HCT116 (cell line): ENCODE data around the gene IFIT1. TPM values are rescaled to one million over a fixed set of nuclear protein-coding genes. Genes with fewer than 3 reads are reported as not detected.
A peak's percentile ranks its signal among the peaks of the same experiment; 100 is the strongest.

Experiments
- ATAC-seq: fragments of 200-7000 bp; cut with Tn5 transposase; 2 replicates; pipeline ENCODE4 v1.9.1; 2020; ENCODE audit warnings: mild to moderate bottlenecking, moderate library complexity
- BruUV-seq: library from RNA; stranded (reverse); fragments of 400-500 nt; replicated peaks from 2 replicates; lab custom pipeline; 2021; lab: Mats Ljungman, UMichigan
- CTCF ChIA-PET: fragments of 300-600 bp; sonication (Branson Sonifier 250); formaldehyde crosslinking; loops from one replicate; lab custom pipeline; 2021; ENCODE audit warnings: antibody characterized with exemption; lab: Charles Lee
- POLR2A ChIA-PET: fragments of 300-600, 350-600 bp; sonication (Branson Sonifier 250); formaldehyde crosslinking; loops from one replicate; lab custom pipeline; 2021; ENCODE audit warnings: antibody characterized with exemption; lab: Charles Lee
- RAD21 ChIA-PET, 2 experiments: fragments of 300-600 bp; sonication (Branson Sonifier 250); formaldehyde crosslinking; loops; one replicate each; lab custom pipeline; 2023; ENCODE audit warnings: low total read pairs in 2 of 2; ENCODE audit not compliant: uncharacterized antibody in 2 of 2, unreplicated experiment in 2 of 2, low non-redundant PET in 1 of 2; lab: Charles Lee
- DNase-seq: peaks from one replicate; pipeline ENCODE4 v3.0.0-alpha.2; 2010; ENCODE audit warnings: low read depth, low spot score
- H2AFZ ChIP-seq: fragments of 200-600 bp; shearing (Covaris generic), sonication (generic); 2 replicates; pipeline ENCODE4 v1.6.1; 2017; ENCODE audit warnings: low read depth, mixed run types, mixed read lengths, antibody characterized with exemption, low read length; ENCODE audit not compliant: poor library complexity, severe bottlenecking
- H3K27ac ChIP-seq: 2 replicates; pipeline ENCODE4 v1.5.1; 2012; ENCODE audit warnings: low read depth, low read length
- H3K27me3 ChIP-seq: fragments of 200-600 bp; sonication (generic); 2 replicates; pipeline ENCODE4 v1.6.1; 2016; ENCODE audit warnings: mixed run types, low read length, mixed read lengths; ENCODE audit not compliant: insufficient read depth
- H3K36me3 ChIP-seq, 2 experiments: fragments of 200-500 bp in 1 of 2; fragments of 200-600 bp in 1 of 2; sonication (Bioruptor generic) in 1 of 2; sonication (generic) in 1 of 2; 2 replicates each; pipeline versions ENCODE4 v1.5.1 to v1.6.1; 2014 to 2016; ENCODE audit warnings: low read length in 2 of 2, inconsistent platforms in 1 of 2, mixed read lengths in 1 of 2, mixed run types in 1 of 2; ENCODE audit not compliant: insufficient read depth in 2 of 2, control insufficient read depth in 1 of 2
- H3K4me1 ChIP-seq, 2 experiments: fragments of 200-600 bp in 1 of 2; sonication (generic) in 1 of 2; 2 replicates each; pipeline versions ENCODE4 v1.5.1 to v1.6.1; 2012 to 2017; ENCODE audit warnings: low read length in 2 of 2, inconsistent platforms in 1 of 2, mild to moderate bottlenecking in 1 of 2, mixed read lengths in 1 of 2, mixed run types in 1 of 2, moderate library complexity in 1 of 2; ENCODE audit not compliant: insufficient read depth in 2 of 2, control insufficient read depth in 1 of 2
- H3K4me2 ChIP-seq: fragments of 200-600 bp; sonication (generic); 2 replicates; pipeline ENCODE4 v1.6.1; 2017; ENCODE audit warnings: mixed run types, low read length, mixed read lengths
- H3K4me3 ChIP-seq, 2 experiments: fragments of 200-600 bp in 1 of 2; sonication (generic) in 1 of 2; replicated peaks in 1 of 2; 2 replicates each; pipeline ENCODE4 v1.5.1; 2011 to 2016; ENCODE audit warnings: low read length in 2 of 2, control low read depth in 1 of 2, low read depth in 1 of 2, mild to moderate bottlenecking in 1 of 2, mixed read lengths in 1 of 2, mixed run types in 1 of 2
- H3K79me2 ChIP-seq: fragments of 200-600 bp; sonication (generic); 2 replicates; pipeline ENCODE4 v1.6.1; 2017; ENCODE audit warnings: mild to moderate bottlenecking, mixed run types, low read length, moderate library complexity, mixed read lengths; ENCODE audit not compliant: insufficient read depth
- H3K9ac ChIP-seq: fragments of 200-600 bp; sonication (generic); 2 replicates; pipeline ENCODE4 v1.6.1; 2016; ENCODE audit warnings: low read length, mixed read lengths
- H3K9me2 ChIP-seq: fragments of 200-600 bp; sonication (generic), shearing (Covaris generic); 2 replicates; pipeline ENCODE4 v1.6.1; 2017; ENCODE audit warnings: mixed run types, mild to moderate bottlenecking, moderate library complexity; ENCODE audit not compliant: insufficient read depth
- H3K9me3 ChIP-seq, 2 experiments: fragments of 200-500 bp in 1 of 2; fragments of 200-600 bp in 1 of 2; sonication (Bioruptor generic) in 1 of 2; sonication (generic) in 1 of 2; 2 replicates each; pipeline ENCODE4 v1.6.1; 2014 to 2017; ENCODE audit warnings: low read length in 2 of 2, mixed read lengths in 2 of 2, inconsistent platforms in 1 of 2, low read depth in 1 of 2, mild to moderate bottlenecking in 1 of 2, mixed run types in 1 of 2, moderate library complexity in 1 of 2; ENCODE audit not compliant: control insufficient read depth in 1 of 2, insufficient read depth in 1 of 2
- H4K20me1 ChIP-seq: fragments of 200-600 bp; sonication (generic), shearing (Covaris generic); 2 replicates; pipeline ENCODE4 v1.6.1; 2017; ENCODE audit warnings: mixed run types, mild to moderate bottlenecking, moderate library complexity; ENCODE audit not compliant: insufficient read depth
- ATF3 ChIP-seq: IDR thresholded peaks from 2 replicates; pipeline ENCODE4 v1.6.1; 2012
- CEBPB ChIP-seq: IDR thresholded peaks from 2 replicates; pipeline ENCODE4 v1.6.1; 2012; ENCODE audit warnings: low read depth
- EGR1 ChIP-seq: IDR thresholded peaks from 2 replicates; pipeline ENCODE4 v1.6.1; 2012; ENCODE audit warnings: low read depth
- ELF1 ChIP-seq: IDR thresholded peaks from 2 replicates; pipeline ENCODE4 v1.6.1; 2012; ENCODE audit warnings: low read depth, borderline replicate concordance
- EZH2 ChIP-seq: fragments of 200-600 bp; sonication (generic); IDR thresholded peaks from 2 replicates; pipeline ENCODE4 v1.6.1; 2017; ENCODE audit warnings: antibody characterized with exemption, mixed run types
- FOSL1 ChIP-seq: IDR thresholded peaks from 2 replicates; pipeline ENCODE4 v1.6.1; 2012; ENCODE audit warnings: low read depth
- JUND ChIP-seq: IDR thresholded peaks from 2 replicates; pipeline ENCODE4 v1.6.1; 2012
- ZBTB33 ChIP-seq: IDR thresholded peaks from 2 replicates; pipeline ENCODE4 v1.6.1; 2011; ENCODE audit warnings: mild to moderate bottlenecking, low read length, moderate library complexity; ENCODE audit not compliant: insufficient replicate concordance; ENCODE audit errors: extremely low read depth
- ZFX ChIP-seq: fragments of 450-650 bp; IDR thresholded peaks from 2 replicates; pipeline ENCODE4 v1.6.1; 2017
- intact Hi-C: fragments of 100-400 bp; cut with micrococcal nuclease; formaldehyde crosslinking; loops from 2 replicates; pipeline ENCODE4 v1.10.0; 2022
- total RNA-seq: library from RNA; stranded (reverse); gene quantifications from one replicate; pipeline ENCODE4 v1.2.1, GENCODE V29; 2021; ENCODE audit not compliant: unreplicated experiment

IFIT1 gene
- total RNA-seq, 1 experiment from 2014 or later = 3.6 TPM

- intact Hi-C loops = loop anchor here (2.0 to 5.0 kb wide), 3 partner anchors 711 to 1435 kb away; no protein-coding TSS in a partner anchor
- H2AFZ ChIP-seq = no peak overlapping the region
- H3K4me1 ChIP-seq = peaks cover 2 to 19% of the 10 kb centered on the region in 2 experiments; a peak in 2 of 4 replicates
- peak overlapping the region; percentile 36; the same call in 1 of the 2 replicates for H3K4me2 ChIP-seq
- CTCF ChIA-PET = no interaction called here
- no peak for TF ChIP-seq ZBTB33
- TF ChIP-seq JUND = no peak
- TF ChIP-seq FOSL1 = peak; percentile 30; the same call in 1 of the 2 replicates
- H4K20me1 ChIP-seq = no peaks in the 10 kb centered on the region
- no peak overlapping the region for H3K4me3 ChIP-seq
- no peaks in the 10 kb centered on the region for H3K9me2 ChIP-seq
- RAD21 ChIA-PET = no interaction called here
- no peak overlapping the region for H3K9ac ChIP-seq
- no TSS peak for BruUV-seq
- H3K36me3 ChIP-seq = no peaks in the 10 kb centered on the region
- no peaks in the 10 kb centered on the region for H3K9me3 ChIP-seq
- peak; percentile 49; the same call in 1 of the 2 replicates for ATAC-seq
- H3K27ac ChIP-seq = no peak overlapping the region
- POLR2A ChIA-PET = no interaction called here
- no peaks in the 10 kb centered on the region for H3K79me2 ChIP-seq
- DNase-seq = no peak
- H3K27me3 ChIP-seq = no peaks in the 10 kb centered on the region
Observed at GRCh38 chr10:89427629-89428028, 35.2 kb downstream of the IFIT1 start.

- Histone ChIP-seq H3K36me3 (no peaks in the 10 kb centered on the region), H3K27me3 (no peaks in the 10 kb centered on the region), H3K4me1 (peaks cover 2 to 19% of the 10 kb centered on the region in 2 experiments; a peak in 2 of 4 replicates), H3K9ac (no peak overlapping the region), H4K20me1 (no peaks in the 10 kb centered on the region), H3K27ac (no peak overlapping the region), H3K9me2 (no peaks in the 10 kb centered on the region), H2AFZ (no peak overlapping the region), H3K9me3 (no peaks in the 10 kb centered on the region), H3K4me2 (no peak overlapping the region), H3K79me2 (no peaks in the 10 kb centered on the region), H3K4me3 (no peak overlapping the region)
- intact Hi-C loops = loop anchor here (5.0 kb wide), 2 partner anchors 1153 to 1433 kb away; no protein-coding TSS in a partner anchor
- DNase-seq (no peak), ATAC-seq (no peak)
- RAD21 ChIA-PET = no interaction called here
- BruUV-seq = no TSS peak
- POLR2A ChIA-PET = no interaction called here
- CTCF ChIA-PET = interaction anchor here (1.2 kb wide), 1 partner anchor 38 kb away, joined by 3 read pairs; no protein-coding TSS in a partner anchor
- TF ChIP-seq EZH2 (no peak), EGR1 (no peak), ATF3 (no peak), ZFX (no peak), CEBPB (no peak), ELF1 (no peak)
- TF ChIP-seq, all 23 proteins: peak for 0
Observed at GRCh38 chr10:89428877-89429276, 36.5 kb downstream of the IFIT1 start.
